H1 (cell line): ENCODE data around the gene PRSS22. TPM values are rescaled to one million over a fixed set of nuclear protein-coding genes. Genes with fewer than 3 reads are reported as not detected.

Experiments
- BRCA1 ChIP-seq: IDR thresholded peaks from 2 replicates; pipeline ENCODE4 v1.6.1; 2012; ENCODE audit warnings: low read depth, low read length, improper control_type of control experiment
- POLR2A ChIP-seq, 2 experiments: IDR thresholded peaks; 1 replicate in 1 of 2; 2 replicates in 1 of 2; pipeline ENCODE4 v1.6.1; 2011; ENCODE audit warnings: low read depth in 2 of 2, low read length in 2 of 2, mild to moderate bottlenecking in 2 of 2; ENCODE audit errors: control extremely low read depth in 1 of 2
- RFX5 ChIP-seq: IDR thresholded peaks from 2 replicates; pipeline ENCODE4 v1.6.1; 2011; ENCODE audit warnings: low read depth, low read length, improper control_type of control experiment, borderline replicate concordance
- SP2 ChIP-seq: IDR thresholded peaks from 2 replicates; pipeline ENCODE4 v1.6.1; 2012; ENCODE audit warnings: mild to moderate bottlenecking, low read length, inconsistent platforms
- SP4 ChIP-seq: IDR thresholded peaks from 2 replicates; pipeline ENCODE4 v1.6.1; 2012; ENCODE audit warnings: low read length, inconsistent platforms
- TEAD4 ChIP-seq: IDR thresholded peaks from 2 replicates; pipeline ENCODE4 v1.6.1; 2012; ENCODE audit warnings: low read depth, low read length, inconsistent platforms, mixed read lengths
- polyA plus RNA-seq, 7 experiments: library from polyadenylated mRNA; depleted of rRNA in 3 of 7; stranded (reverse) in 5 of 7; unstranded in 2 of 7; fragments of >200 nt in 5 of 7; fragments of 200-250 nt in 2 of 7; gene quantifications; 1 replicate in 5 of 7; 2 replicates in 1 of 7; 4 replicates in 1 of 7; pipeline versions ENCODE4 v1.2.1 to v1.2.3, GENCODE V29; 2011 to 2013; ENCODE audit warnings: missing spikeins in 2 of 7, mixed read lengths in 2 of 7
- total RNA-seq: library from RNA; stranded (reverse); fragmentation: NEBNext Ultra II Directional; extraction: Animal tissue kit (Norgen Biotek cat#: 25700); gene quantifications from 2 replicates; pipeline ENCODE4 v1.2.1, GENCODE V29; 2021
- TF ChIP-seq, protein P1 (sequence below): IDR thresholded peaks from 2 replicates; pipeline ENCODE4 v1.6.1; 2012; ENCODE audit warnings: inconsistent platforms

Gene PRSS22
- total and polyA plus RNA-seq, 2 of the 8 experiments (the other 6 are each of a cell fraction or from before 2014, with no cell fraction given): 4.0 to 4.4 TPM

DNA sequence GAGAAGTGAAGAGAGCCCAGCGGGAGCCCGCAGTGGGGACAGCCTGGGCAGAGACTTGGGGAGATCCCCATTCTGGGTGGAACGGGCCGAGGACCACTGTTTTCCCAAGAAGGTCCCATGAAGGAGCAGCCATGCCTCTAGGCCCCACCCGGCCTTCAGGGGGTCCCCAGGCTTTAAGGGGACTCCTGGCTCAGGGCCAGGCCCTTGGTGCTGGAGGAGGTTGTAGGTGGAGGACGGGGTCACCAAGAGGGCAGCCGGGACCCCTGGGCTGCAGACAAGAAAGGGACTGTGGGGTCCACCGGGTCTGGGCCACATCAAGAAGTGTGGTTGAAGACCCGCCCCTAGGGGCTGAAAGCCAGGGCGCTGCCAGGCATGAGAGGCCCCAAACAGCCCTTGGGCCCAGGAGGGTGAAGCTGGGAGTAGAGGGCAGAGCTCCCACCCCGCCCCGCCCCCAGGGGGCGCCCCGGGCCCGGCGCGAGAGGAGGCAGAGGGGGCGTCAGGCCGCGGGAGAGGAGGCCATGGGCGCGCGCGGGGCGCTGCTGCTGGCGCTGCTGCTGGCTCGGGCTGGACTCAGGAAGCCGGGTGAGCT, 41.1 kb downstream of the PRSS22 start, which contains the start of gene PRSS21 (continued):
- TF ChIP-seq SP4 (no peak), SP2 (no peak), POLR2A (IDR thresholded peaks at IDR 0.05; ENCODE audit: control extremely low read depth in 1 of 2, low read depth in 2 of 2, low read length in 2 of 2) (no peak), RFX5 (no peak), BRCA1 (no peak), TEAD4 (no peak)
- TF ChIP-seq, protein P1, sequence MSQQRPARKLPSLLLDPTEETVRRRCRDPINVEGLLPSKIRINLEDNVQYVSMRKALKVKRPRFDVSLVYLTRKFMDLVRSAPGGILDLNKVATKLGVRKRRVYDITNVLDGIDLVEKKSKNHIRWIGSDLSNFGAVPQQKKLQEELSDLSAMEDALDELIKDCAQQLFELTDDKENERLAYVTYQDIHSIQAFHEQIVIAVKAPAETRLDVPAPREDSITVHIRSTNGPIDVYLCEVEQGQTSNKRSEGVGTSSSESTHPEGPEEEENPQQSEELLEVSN: no peak
